Heart left ventricle (tissue), 13 donors: ENCODE data around the gene CCDC134.

Source experiments
- POLR2A ChIP-seq, 2 donors: fragments of 450-650 bp; IDR thresholded peaks; one replicate each; pipeline ENCODE4 v1.6.1; 2017; ENCODE audit warnings: antibody characterized with exemption in 2 of 2, mild to moderate bottlenecking in 2 of 2, moderate library complexity in 2 of 2
- TF ChIP-seq, protein P1 (sequence below), 12 donors: fragments of 200-600 bp; sonication (generic) in 4 of 12; IDR thresholded peaks; one replicate each; pipeline versions ENCODE4 v1.5.0 to v1.8.0; 2018 to 2022; ENCODE audit warnings: antibody characterized with exemption in 12 of 12, mild to moderate bottlenecking in 5 of 12
- donor health status: ischemic (EF 13 %, LVEDD 7.1; RV severe dilation, severe dysfunction).
- donor health status: DM: no; HTN: yes; CAD: no.
- donor health status: DM: no; HTN: no; CAD: no.
- donor health status: ischemic (EF 25% LVEDD 6.9; RV normal size, moderate dysfunction).
- donor health status: ischemic (EF 25% LVEDD 5.7; RV mildly dilated, moderate dysfunction).
- donor health status: ischemic (EF 35%, LVEDD 5.7; RV mildly dilated, moderate dysfunction).
- donor health status: nonischemic (EF 11% LVEDD 7.7; RV severe dilation, severe dysfunction).
- donor health status: DM: yes; HTN: yes; CAD: no.
- donor health status: PGD.
- donor health status: ischemic (EF 29% LVEDD 5.4; RV normal size, mild dysfunction).
- donor health status: nonischemic (EF 23%, LVEDD 6.1; RV moderate dilation, normal function).

DNA sequence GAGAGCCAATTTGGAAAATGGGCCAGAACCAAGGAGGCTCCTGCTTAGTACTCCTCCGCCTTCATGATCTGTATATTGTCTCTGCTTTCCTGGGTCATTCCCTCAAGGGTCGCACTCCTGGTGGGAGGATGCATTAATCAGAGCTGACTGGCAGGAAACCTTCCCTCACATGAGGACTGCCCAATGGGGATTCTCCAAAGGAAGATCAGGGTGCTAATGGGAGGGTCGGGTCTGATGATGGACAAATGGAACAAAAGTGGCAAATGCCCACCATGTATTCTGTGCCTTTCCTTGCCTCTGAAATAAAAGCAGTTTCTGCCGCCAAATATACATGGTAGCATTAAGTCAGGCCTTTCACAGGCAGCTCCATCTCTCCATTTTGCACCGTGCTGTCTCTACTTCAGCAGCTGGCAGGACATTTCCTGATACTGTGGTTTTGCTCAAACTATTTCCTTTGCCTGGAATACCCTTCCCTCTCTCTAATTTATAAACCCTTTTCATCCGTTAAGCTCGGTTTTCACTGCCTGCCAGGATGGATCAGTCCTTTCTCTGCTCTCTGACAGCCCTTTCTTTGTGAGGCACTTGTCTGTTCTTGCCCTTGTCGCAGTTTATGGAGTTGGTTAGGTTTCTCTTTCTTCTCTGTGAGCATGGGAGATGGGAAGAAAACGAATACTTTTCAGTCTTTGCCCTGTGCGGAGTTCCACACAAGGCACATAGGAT, 45.9 kb downstream of the CCDC134 start:
- TF ChIP-seq, protein P1, sequence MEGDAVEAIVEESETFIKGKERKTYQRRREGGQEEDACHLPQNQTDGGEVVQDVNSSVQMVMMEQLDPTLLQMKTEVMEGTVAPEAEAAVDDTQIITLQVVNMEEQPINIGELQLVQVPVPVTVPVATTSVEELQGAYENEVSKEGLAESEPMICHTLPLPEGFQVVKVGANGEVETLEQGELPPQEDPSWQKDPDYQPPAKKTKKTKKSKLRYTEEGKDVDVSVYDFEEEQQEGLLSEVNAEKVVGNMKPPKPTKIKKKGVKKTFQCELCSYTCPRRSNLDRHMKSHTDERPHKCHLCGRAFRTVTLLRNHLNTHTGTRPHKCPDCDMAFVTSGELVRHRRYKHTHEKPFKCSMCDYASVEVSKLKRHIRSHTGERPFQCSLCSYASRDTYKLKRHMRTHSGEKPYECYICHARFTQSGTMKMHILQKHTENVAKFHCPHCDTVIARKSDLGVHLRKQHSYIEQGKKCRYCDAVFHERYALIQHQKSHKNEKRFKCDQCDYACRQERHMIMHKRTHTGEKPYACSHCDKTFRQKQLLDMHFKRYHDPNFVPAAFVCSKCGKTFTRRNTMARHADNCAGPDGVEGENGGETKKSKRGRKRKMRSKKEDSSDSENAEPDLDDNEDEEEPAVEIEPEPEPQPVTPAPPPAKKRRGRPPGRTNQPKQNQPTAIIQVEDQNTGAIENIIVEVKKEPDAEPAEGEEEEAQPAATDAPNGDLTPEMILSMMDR (IDR thresholded peaks at IDR 0.05): no peak
- no peak for TF ChIP-seq POLR2A (IDR thresholded peaks at IDR 0.05)
